ENCODE results near the gene SKIC2.
A peak's percentile ranks its signal among the peaks of the same experiment; 100 is the strongest.

The SKIC2 gene

DNA sequence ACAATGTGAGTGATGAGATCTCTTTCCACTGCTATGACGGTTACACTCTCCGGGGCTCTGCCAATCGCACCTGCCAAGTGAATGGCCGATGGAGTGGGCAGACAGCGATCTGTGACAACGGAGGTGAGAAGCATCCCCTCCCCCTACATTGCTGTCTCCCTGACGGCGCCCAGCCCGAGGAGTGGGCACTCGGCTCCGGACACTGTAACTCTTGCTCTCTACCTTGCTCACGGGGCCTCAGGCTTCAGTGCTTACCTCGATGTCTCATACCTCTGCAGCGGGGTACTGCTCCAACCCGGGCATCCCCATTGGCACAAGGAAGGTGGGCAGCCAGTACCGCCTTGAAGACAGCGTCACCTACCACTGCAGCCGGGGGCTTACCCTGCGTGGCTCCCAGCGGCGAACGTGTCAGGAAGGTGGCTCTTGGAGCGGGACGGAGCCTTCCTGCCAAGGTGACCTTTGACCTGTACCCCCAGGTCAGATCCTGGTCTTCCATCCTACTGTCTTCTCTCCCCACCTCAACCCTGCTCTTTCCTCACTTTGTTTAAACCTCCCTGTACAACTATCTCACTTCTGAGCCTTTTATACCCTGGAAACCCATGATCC lies 11.8 kb upstream of the SKIC2 start:
- DNase-seq (ENCODE audit: low spot score) = no peak
- TF ChIP-seq, protein P1, sequence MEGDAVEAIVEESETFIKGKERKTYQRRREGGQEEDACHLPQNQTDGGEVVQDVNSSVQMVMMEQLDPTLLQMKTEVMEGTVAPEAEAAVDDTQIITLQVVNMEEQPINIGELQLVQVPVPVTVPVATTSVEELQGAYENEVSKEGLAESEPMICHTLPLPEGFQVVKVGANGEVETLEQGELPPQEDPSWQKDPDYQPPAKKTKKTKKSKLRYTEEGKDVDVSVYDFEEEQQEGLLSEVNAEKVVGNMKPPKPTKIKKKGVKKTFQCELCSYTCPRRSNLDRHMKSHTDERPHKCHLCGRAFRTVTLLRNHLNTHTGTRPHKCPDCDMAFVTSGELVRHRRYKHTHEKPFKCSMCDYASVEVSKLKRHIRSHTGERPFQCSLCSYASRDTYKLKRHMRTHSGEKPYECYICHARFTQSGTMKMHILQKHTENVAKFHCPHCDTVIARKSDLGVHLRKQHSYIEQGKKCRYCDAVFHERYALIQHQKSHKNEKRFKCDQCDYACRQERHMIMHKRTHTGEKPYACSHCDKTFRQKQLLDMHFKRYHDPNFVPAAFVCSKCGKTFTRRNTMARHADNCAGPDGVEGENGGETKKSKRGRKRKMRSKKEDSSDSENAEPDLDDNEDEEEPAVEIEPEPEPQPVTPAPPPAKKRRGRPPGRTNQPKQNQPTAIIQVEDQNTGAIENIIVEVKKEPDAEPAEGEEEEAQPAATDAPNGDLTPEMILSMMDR (IDR thresholded peaks at IDR 0.05; ENCODE audit: extremely low read depth, missing control alignments) = no peak

GRCh38 chr6:31947864-31948263 lies 11.1 kb upstream of the SKIC2 start:
- no peak for DNase-seq (ENCODE audit: low spot score)
- TF ChIP-seq, protein P1 (IDR thresholded peaks at IDR 0.05; ENCODE audit: extremely low read depth, missing control alignments) = no peak

DNA sequence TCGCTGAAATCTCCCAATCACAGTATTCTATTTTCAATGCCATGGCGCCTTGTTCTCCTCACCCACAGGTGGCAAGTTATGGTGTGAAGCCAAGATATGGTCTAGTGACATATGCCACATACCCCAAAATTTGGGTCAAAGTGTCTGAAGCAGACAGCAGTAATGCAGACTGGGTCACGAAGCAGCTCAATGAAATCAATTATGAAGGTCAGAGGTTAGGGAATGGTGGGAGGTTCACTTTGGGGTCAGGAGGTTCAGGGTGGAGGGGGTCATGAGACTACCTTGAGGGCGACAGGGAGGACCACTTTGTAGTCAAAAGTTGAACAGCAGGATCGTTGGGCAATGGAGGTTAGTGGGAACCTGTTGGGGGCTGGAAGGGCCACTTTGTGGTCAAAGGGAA lies 10.7 kb upstream of the SKIC2 start:
- TF ChIP-seq, protein P1 (IDR thresholded peaks at IDR 0.05; ENCODE audit: extremely low read depth, missing control alignments) = no peak
- no peak for DNase-seq (ENCODE audit: low spot score)

DNA sequence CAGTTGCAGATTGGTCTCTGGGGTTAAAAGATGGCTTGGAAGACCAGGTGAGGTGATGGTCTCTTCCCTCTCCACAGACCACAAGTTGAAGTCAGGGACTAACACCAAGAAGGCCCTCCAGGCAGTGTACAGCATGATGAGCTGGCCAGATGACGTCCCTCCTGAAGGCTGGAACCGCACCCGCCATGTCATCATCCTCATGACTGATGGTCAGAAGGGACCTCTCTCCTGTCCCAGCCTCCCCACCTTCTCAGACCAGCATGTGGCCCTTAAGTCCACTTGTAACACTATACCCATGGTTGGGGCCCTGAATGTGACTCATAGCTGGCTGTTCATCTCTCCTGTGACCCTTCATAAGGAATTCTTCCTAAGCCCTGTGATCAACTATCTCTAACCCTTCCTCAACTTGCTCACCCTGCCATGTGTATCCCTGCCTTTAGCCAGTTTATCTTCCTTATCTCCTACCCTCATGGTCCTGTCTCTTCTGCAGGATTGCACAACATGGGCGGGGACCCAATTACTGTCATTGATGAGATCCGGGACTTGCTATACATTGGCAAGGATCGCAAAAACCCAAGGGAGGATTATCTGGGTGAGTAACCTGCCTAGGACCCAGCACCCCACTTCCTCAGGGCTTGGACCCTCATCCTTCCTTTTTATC lies 10.1 kb upstream of the SKIC2 start:
- DNase-seq (ENCODE audit: low spot score) = no peak
- TF ChIP-seq, protein P1 (IDR thresholded peaks at IDR 0.05; ENCODE audit: extremely low read depth, missing control alignments) = no peak

DNA sequence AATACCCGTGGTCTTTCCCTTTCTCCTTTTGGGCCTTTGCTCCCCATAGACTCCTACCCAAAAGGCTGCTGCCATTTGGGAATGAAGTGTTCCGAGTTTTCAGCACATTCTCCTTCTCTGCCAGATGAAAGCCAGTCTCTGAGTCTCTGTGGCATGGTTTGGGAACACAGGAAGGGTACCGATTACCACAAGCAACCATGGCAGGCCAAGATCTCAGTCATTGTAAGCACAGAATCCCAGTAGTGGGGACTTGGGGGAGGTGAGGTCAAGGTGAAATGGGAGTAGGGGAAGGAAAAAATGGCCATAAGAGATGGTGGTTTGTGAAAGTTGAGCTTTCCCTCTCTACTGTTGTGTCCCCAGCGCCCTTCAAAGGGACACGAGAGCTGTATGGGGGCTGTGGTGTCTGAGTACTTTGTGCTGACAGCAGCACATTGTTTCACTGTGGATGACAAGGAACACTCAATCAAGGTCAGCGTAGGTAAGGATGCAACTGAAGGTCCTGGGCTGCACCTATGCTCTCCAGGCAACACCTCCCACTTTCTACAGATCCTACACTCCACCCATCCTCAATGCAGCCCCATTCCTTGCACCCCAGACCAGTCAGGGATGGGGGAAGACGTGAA lies 8.9 kb upstream of the SKIC2 start:
- DNase-seq (ENCODE audit: low spot score) = no peak
- TF ChIP-seq, protein P1 (IDR thresholded peaks at IDR 0.05; ENCODE audit: extremely low read depth, missing control alignments) = no peak

GRCh38 chr6:31952140-31952805 lies 6.7 kb upstream of the SKIC2 start:
- DNase-seq (ENCODE audit: low spot score) = peak; percentile 47
- TF ChIP-seq, protein P1 (IDR thresholded peaks at IDR 0.05; ENCODE audit: extremely low read depth, missing control alignments) = peak; percentile 47

- TF ChIP-seq, protein P1 (IDR thresholded peaks at IDR 0.05; ENCODE audit: extremely low read depth, missing control alignments) = no peak
- no peak for DNase-seq (ENCODE audit: low spot score)
These were observed 6.1 kb upstream of the SKIC2 start for GRCh38 chr6:31952890-31953289.
